ENCODE measurements around the gene GCH1. TPM values are rescaled to one million over a fixed set of nuclear protein-coding genes. Genes with fewer than 3 reads are reported as not detected.

GCH1 gene
- total RNA-seq, 1 experiment from 2014 or later, result 7.7 TPM

GRCh38 chr14:54815515-54815914 lies 87.1 kb downstream of the GCH1 start:
- no peaks in the 10 kb centered on the region for H3K9me3 ChIP-seq (ENCODE audit: low read depth, low read length, poor library complexity, severe bottlenecking)
- TF ChIP-seq CTCF (conservative IDR thresholded peaks at IDR 0.05; ENCODE audit: low read depth, low read length) (no peak), EZH2 (IDR thresholded peaks at IDR 0.05; ENCODE audit: borderline replicate concordance, low read depth, low read length, poor library complexity, severe bottlenecking) (no peak)
- no peak for DNase-seq (ENCODE audit: low spot score)
- BruUV-seq (replicated peaks), result no TSS peak
- H3K4me1 ChIP-seq (ENCODE audit: insufficient read depth, low read length, poor library complexity, severe bottlenecking), result peaks cover 10% of the 10 kb centered on the region
- ChIA-PET CTCF (no interaction called here), POLR2A (ENCODE audit: low non-redundant PET) (no interaction called here)
- H3K36me3 ChIP-seq (ENCODE audit: insufficient read depth, low read length, poor library complexity, severe bottlenecking), result no peaks in the 10 kb centered on the region
- intact Hi-C loops (cut with micrococcal nuclease; ENCODE audit: unreplicated experiment), result no loop called here
- no peak overlapping the region for H3K4me3 ChIP-seq (ENCODE audit: low read depth, low read length, poor library complexity, severe bottlenecking)
- H3K27me3 ChIP-seq (replicated peaks; ENCODE audit: insufficient read depth, low read depth, low read length, poor library complexity), result no peaks in the 10 kb centered on the region
- no peak overlapping the region for H3K27ac ChIP-seq (ENCODE audit: low read depth, low read length, poor library complexity, severe bottlenecking)

- ChIA-PET CTCF (no interaction called here), POLR2A (ENCODE audit: low non-redundant PET) (no interaction called here)
- BruUV-seq (replicated peaks), result no TSS peak
- intact Hi-C loops (cut with micrococcal nuclease; ENCODE audit: unreplicated experiment), result no loop called here
- Histone ChIP-seq H3K4me3 (ENCODE audit: low read depth, low read length, poor library complexity, severe bottlenecking) (no peak overlapping the region), H3K4me1 (ENCODE audit: insufficient read depth, low read length, poor library complexity, severe bottlenecking) (peaks cover 10% of the 10 kb centered on the region), H3K9me3 (ENCODE audit: low read depth, low read length, poor library complexity, severe bottlenecking) (no peaks in the 10 kb centered on the region), H3K27me3 (replicated peaks; ENCODE audit: insufficient read depth, low read depth, low read length, poor library complexity) (no peaks in the 10 kb centered on the region), H3K36me3 (ENCODE audit: insufficient read depth, low read length, poor library complexity, severe bottlenecking) (no peaks in the 10 kb centered on the region), H3K27ac (ENCODE audit: low read depth, low read length, poor library complexity, severe bottlenecking) (no peak overlapping the region)
- no peak for DNase-seq (ENCODE audit: low spot score)
- no peak for TF ChIP-seq EZH2 (IDR thresholded peaks at IDR 0.05; ENCODE audit: borderline replicate concordance, low read depth, low read length, poor library complexity, severe bottlenecking)
- TF ChIP-seq CTCF (conservative IDR thresholded peaks at IDR 0.05; ENCODE audit: low read depth, low read length), result no peak
Observed at GRCh38 chr14:54815016-54815415, 87.6 kb downstream of the GCH1 start.

GRCh38 chr14:54814076-54814475 lies 88.5 kb downstream of the GCH1 start:
- TF ChIP-seq CTCF (conservative IDR thresholded peaks at IDR 0.05; ENCODE audit: low read depth, low read length), result peak; percentile 51
- TF ChIP-seq EZH2 (IDR thresholded peaks at IDR 0.05; ENCODE audit: borderline replicate concordance, low read depth, low read length, poor library complexity, severe bottlenecking), result no peak
- Histone ChIP-seq H3K36me3 (ENCODE audit: insufficient read depth, low read length, poor library complexity, severe bottlenecking) (no peaks in the 10 kb centered on the region), H3K9me3 (ENCODE audit: low read depth, low read length, poor library complexity, severe bottlenecking) (no peaks in the 10 kb centered on the region), H3K27me3 (replicated peaks; ENCODE audit: insufficient read depth, low read depth, low read length, poor library complexity) (no peaks in the 10 kb centered on the region), H3K27ac (ENCODE audit: low read depth, low read length, poor library complexity, severe bottlenecking) (no peak overlapping the region), H3K4me3 (ENCODE audit: low read depth, low read length, poor library complexity, severe bottlenecking) (no peak overlapping the region), H3K4me1 (ENCODE audit: insufficient read depth, low read length, poor library complexity, severe bottlenecking) (peaks cover 8% of the 10 kb centered on the region)
- ChIA-PET POLR2A (ENCODE audit: low non-redundant PET) (no interaction called here), CTCF (no interaction called here)
- intact Hi-C loops (cut with micrococcal nuclease; ENCODE audit: unreplicated experiment), result no loop called here
- no TSS peak for BruUV-seq (replicated peaks)
- DNase-seq (ENCODE audit: low spot score), result peak; percentile 52
